Measurements from ENCODE around the gene MT1X.

Gene MT1X

DNA sequence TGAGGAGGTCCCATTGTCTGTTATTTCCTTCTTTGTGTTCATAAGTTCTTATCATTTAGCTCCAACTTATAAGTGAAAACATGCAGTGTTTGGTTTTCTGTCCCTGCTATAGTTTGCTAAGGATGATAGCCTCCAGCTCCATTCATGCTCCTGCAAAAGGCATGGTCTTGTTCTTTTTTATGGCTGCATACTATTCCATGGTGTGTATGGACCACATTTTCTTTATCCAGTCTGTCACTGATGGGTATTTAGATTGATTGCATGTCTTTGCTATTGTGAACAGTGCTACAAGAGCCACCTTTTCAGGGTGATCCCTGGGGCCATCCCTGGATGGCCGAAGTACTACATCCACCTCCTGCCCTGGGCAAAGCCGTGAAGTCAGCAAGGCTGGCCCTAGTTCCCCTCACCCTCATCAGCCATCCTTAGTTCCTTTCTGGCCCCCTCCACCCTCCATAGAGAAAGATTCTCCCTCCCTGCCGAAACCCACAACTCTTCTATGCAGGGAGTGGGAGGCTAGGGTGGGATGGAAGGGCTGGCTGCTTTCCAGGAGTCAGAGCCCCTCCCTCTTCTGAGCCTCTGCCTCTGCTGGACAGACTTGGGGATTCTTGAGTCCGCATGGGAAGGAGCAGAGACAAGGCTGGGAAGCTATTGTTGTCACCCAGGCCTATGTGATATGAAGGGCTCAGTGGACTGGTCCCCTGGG, 8.3 kb downstream of the MT1X start:
- TF ChIP-seq, protein P1, sequence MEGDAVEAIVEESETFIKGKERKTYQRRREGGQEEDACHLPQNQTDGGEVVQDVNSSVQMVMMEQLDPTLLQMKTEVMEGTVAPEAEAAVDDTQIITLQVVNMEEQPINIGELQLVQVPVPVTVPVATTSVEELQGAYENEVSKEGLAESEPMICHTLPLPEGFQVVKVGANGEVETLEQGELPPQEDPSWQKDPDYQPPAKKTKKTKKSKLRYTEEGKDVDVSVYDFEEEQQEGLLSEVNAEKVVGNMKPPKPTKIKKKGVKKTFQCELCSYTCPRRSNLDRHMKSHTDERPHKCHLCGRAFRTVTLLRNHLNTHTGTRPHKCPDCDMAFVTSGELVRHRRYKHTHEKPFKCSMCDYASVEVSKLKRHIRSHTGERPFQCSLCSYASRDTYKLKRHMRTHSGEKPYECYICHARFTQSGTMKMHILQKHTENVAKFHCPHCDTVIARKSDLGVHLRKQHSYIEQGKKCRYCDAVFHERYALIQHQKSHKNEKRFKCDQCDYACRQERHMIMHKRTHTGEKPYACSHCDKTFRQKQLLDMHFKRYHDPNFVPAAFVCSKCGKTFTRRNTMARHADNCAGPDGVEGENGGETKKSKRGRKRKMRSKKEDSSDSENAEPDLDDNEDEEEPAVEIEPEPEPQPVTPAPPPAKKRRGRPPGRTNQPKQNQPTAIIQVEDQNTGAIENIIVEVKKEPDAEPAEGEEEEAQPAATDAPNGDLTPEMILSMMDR (IDR thresholded peaks at IDR 0.05; ENCODE audit: low read depth, low read length, missing control alignments): no peak
- DNase-seq (ENCODE audit: low read depth): no peak
- no peak overlapping the region for H3K4me3 ChIP-seq (ENCODE audit: low read depth, low read length)

- no peak overlapping the region for H3K4me3 ChIP-seq (ENCODE audit: low read depth, low read length)
- no peak for DNase-seq (ENCODE audit: low read depth)
- TF ChIP-seq, protein P1 (IDR thresholded peaks at IDR 0.05; ENCODE audit: low read depth, low read length, missing control alignments): no peak
Observed at GRCh38 chr16:56691885-56692284, 9.6 kb downstream of the MT1X start.

DNA sequence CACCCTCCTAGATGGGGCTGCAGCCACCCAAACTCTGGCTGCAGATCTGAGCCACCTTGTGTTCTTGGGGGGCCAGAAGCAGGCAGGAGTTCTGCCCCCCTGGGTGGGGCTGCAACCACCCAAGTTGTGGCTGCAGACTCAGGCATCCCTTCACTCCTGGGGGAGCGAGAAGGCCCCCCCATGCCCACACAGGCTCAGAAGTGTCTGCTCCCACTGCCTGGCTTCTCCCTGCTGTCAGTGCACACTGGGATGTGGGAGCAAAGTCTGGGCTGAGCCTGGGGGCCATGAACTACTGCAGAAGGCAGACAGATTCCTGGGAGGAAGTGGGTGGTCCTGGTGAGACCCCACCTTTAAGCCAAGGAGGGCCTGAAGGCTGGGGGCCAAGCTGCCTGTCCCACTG, 13.0 kb downstream of the MT1X start:
- TF ChIP-seq, protein P1 (IDR thresholded peaks at IDR 0.05; ENCODE audit: low read depth, low read length, missing control alignments): no peak
- no peak overlapping the region for H3K4me3 ChIP-seq (ENCODE audit: low read depth, low read length)
- no peak for DNase-seq (ENCODE audit: low read depth)

DNA sequence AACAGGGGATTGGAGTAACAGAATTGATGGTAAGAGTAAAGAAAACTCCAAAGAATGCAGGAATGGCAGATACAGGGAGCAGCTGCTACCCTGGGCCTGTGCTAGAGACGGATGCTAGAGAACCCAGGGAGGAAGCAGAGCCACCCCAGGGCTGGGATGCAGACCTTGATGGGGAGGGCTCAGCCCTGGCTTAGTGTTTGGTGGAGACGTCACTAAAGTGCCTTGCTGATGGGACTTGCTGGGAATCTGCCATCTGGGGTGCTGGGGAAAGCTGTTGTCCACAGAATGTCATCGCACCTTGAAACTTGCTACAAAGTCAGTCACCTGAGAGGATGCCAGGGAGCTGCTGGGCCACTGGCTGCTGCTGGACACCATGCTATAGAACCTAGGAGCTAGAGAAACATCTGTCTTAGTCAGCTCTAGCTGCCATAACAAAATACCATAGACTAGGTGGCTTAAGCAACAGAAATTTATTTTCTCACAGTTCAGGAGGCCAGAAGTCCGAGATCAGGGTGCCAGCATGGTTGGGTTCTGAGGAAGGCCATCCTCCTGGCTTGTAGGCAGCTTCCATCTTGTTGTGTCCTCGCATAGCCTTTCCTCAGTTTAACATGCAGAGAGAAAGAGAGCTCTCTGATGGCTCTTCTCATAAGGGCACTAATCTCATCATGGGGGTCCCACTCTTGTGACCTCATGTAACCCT, 15.3 kb downstream of the MT1X start:
- no peak for DNase-seq (ENCODE audit: low read depth)
- TF ChIP-seq, protein P1 (IDR thresholded peaks at IDR 0.05; ENCODE audit: low read depth, low read length, missing control alignments): no peak
- no peak overlapping the region for H3K4me3 ChIP-seq (ENCODE audit: low read depth, low read length)

- TF ChIP-seq, protein P1 (IDR thresholded peaks at IDR 0.05; ENCODE audit: low read depth, low read length, missing control alignments): no peak
- DNase-seq (ENCODE audit: low read depth): no peak
- no peak overlapping the region for H3K4me3 ChIP-seq (ENCODE audit: low read depth, low read length)
Observed at GRCh38 chr16:56700195-56700594, 17.9 kb downstream of the MT1X start.

GRCh38 chr16:56700631-56701030, 18.4 kb downstream of the MT1X start:
- H3K4me3 ChIP-seq (ENCODE audit: low read depth, low read length): no peak overlapping the region
- TF ChIP-seq, protein P1 (IDR thresholded peaks at IDR 0.05; ENCODE audit: low read depth, low read length, missing control alignments): no peak
- no peak for DNase-seq (ENCODE audit: low read depth)

Data from GM12864 (cell line).